HepG2 (cell line): Measurements from ENCODE around the gene MAN1C1. TPM values are rescaled to one million over a fixed set of nuclear protein-coding genes. Genes with fewer than 3 reads are reported as not detected.

Experiments used
- ATAC-seq: fragments of 200-7000 bp; cut with Tn5 transposase; 3 replicates; pipeline ENCODE4 v1.9.1; 2020; ENCODE audit warnings: mild to moderate bottlenecking, moderate library complexity
- BruUV-seq: library from RNA; stranded (reverse); fragments of 400-500 nt; replicated peaks from 2 replicates; lab custom pipeline; 2021; lab: Mats Ljungman, UMichigan
- CTCF ChIA-PET: fragments of 300-600 bp; formaldehyde crosslinking; extraction: SDS; loops from one replicate; lab custom pipeline; 2021; ENCODE audit warnings: low total read pairs, inconsistent platforms, low intra/inter-chr PET ratio; lab: Yijun Ruan, JAX
- POLR2A ChIA-PET: fragments of 350-600 bp; sonication (Branson Sonifier 250); formaldehyde crosslinking; loops from one replicate; lab custom pipeline; 2020; ENCODE audit warnings: antibody characterized with exemption, inconsistent platforms; lab: Yijun Ruan, JAX
- DNase-seq: peaks from one replicate; pipeline ENCODE4 v3.0.0-alpha.2; 2015; ENCODE audit warnings: low spot score
- FAIRE-seq: peaks from 3 replicates; lab custom pipeline; 2011; peaks lifted over from hg19 to GRCh38; lab: Jason Lieb, UNC
- H2AFZ ChIP-seq: one replicate; pipeline ENCODE4 v1.6.1; 2011; ENCODE audit warnings: low read length, inconsistent platforms
- H3K27ac ChIP-seq: fragments of 300-600 bp; 3 replicates; pipeline ENCODE4 v1.8.0; 2011; ENCODE audit warnings: mixed run types, mild to moderate bottlenecking, mixed read lengths, low read length, inconsistent platforms; ENCODE audit not compliant: insufficient read depth; ENCODE audit errors: extremely low read length
- H3K27me3 ChIP-seq, 2 experiments: fragments of 200-600 bp in 1 of 2; 2 replicates in 1 of 2; 3 replicates in 1 of 2; pipeline versions ENCODE4 v1.6.0 to v1.8.0; 2011; ENCODE audit warnings: low read length in 2 of 2, mild to moderate bottlenecking in 2 of 2, moderate library complexity in 2 of 2, inconsistent platforms in 1 of 2; ENCODE audit not compliant: insufficient read depth in 2 of 2, control insufficient read depth in 1 of 2
- H3K36me3 ChIP-seq, 2 experiments: fragments of 200-600 bp in 1 of 2; replicated peaks in 1 of 2; 2 replicates in 1 of 2; 3 replicates in 1 of 2; pipeline versions ENCODE4 v1.5.1 to v1.8.0; 2011; ENCODE audit warnings: low read length in 2 of 2, inconsistent platforms in 1 of 2; ENCODE audit not compliant: insufficient read depth in 2 of 2, control insufficient read depth in 1 of 2
- H3K4me1 ChIP-seq: 2 replicates; pipeline ENCODE4 v1.5.1; 2012; ENCODE audit warnings: low read length, inconsistent platforms; ENCODE audit not compliant: insufficient read depth
- H3K4me2 ChIP-seq: 2 replicates; pipeline ENCODE4 v1.6.0; 2011; ENCODE audit warnings: low read depth, low read length, inconsistent platforms
- H3K4me3 ChIP-seq, 3 experiments: fragments of 200-600 bp in 1 of 3; sonication (generic), shearing (Covaris generic) in 1 of 3; replicated peaks in 1 of 3; 2 replicates each; pipeline ENCODE4 v1.5.1; 2011 to 2016; ENCODE audit warnings: low read length in 3 of 3, inconsistent platforms in 2 of 3, low read depth in 2 of 3, mild to moderate bottlenecking in 2 of 3, control low read depth in 1 of 3, mixed read lengths in 1 of 3; ENCODE audit not compliant: insufficient read depth in 1 of 3
- H3K79me2 ChIP-seq: one replicate; pipeline ENCODE4 v1.6.1; 2011; ENCODE audit warnings: low read length, inconsistent platforms; ENCODE audit not compliant: insufficient read depth
- H3K9ac ChIP-seq: 2 replicates; pipeline ENCODE4 v1.6.0; 2011; ENCODE audit warnings: mild to moderate bottlenecking, low read depth, low read length, inconsistent platforms; ENCODE audit not compliant: insufficient read depth
- H3K9me3 ChIP-seq: 2 replicates; pipeline ENCODE4 v1.5.1; 2012; ENCODE audit warnings: mild to moderate bottlenecking, low read length
- H4K20me1 ChIP-seq: 2 replicates; pipeline ENCODE4 v1.6.0; 2011; ENCODE audit warnings: inconsistent platforms, mild to moderate bottlenecking, low read length, moderate library complexity; ENCODE audit not compliant: insufficient read depth
- FLYWCH1 ChIP-seq: sonication (generic); formaldehyde crosslinking; IDR thresholded peaks from 2 replicates; pipeline ENCODE4 v1.8.1; 2023; ENCODE audit warnings: mild to moderate bottlenecking, missing genetic modification reagents
- HBP1 ChIP-seq: IDR thresholded peaks from 2 replicates; pipeline ENCODE4 v1.6.1; 2016; ENCODE audit warnings: low read depth, control low read depth
- POLR2G ChIP-seq: fragments of 200-400 bp; formaldehyde crosslinking; IDR thresholded peaks from 2 replicates; pipeline ENCODE4 v1.6.1; 2018; ENCODE audit warnings: mild to moderate bottlenecking, low read depth, low read length, moderate library complexity
- REST ChIP-seq, 2 experiments: IDR thresholded peaks; 2 replicates each; pipeline ENCODE4 v1.6.1; 2011 to 2012; ENCODE audit warnings: low read length in 2 of 2, borderline replicate concordance in 1 of 2, low read depth in 1 of 2, mild to moderate bottlenecking in 1 of 2, moderate library complexity in 1 of 2
- REXO4 ChIP-seq: sonication (generic); formaldehyde crosslinking; IDR thresholded peaks from 2 replicates; pipeline ENCODE4 v1.8.0; 2022; ENCODE audit warnings: missing genetic modification reagents, mild to moderate bottlenecking, borderline replicate concordance
- SAFB2 ChIP-seq: sonication (generic); formaldehyde crosslinking; IDR thresholded peaks from 2 replicates; pipeline ENCODE4 v1.5.1; 2020; ENCODE audit warnings: missing genetic modification reagents, low read depth, mild to moderate bottlenecking, borderline replicate concordance
- ZFP90 ChIP-seq: sonication (generic); formaldehyde crosslinking; IDR thresholded peaks from 2 replicates; pipeline ENCODE4 v1.8.0; 2022; ENCODE audit warnings: missing genetic modification reagents, mild to moderate bottlenecking, inconsistent platforms, borderline replicate concordance
- ZFX ChIP-seq: sonication (generic); formaldehyde crosslinking; IDR thresholded peaks from 2 replicates; pipeline ENCODE4 v1.4.0; 2020; ENCODE audit warnings: mild to moderate bottlenecking, low read depth, missing genetic modification reagents, moderate library complexity
- ZNF235 ChIP-seq: sonication (generic); formaldehyde crosslinking; IDR thresholded peaks from 2 replicates; pipeline ENCODE4 v1.8.1; 2023; ENCODE audit warnings: mild to moderate bottlenecking, missing genetic modification reagents, borderline replicate concordance
- ZNF530 ChIP-seq: sonication (generic); formaldehyde crosslinking; IDR thresholded peaks from 2 replicates; pipeline ENCODE4 v1.5.0; 2020; ENCODE audit warnings: low read depth, mild to moderate bottlenecking, missing genetic modification reagents
- ZNF746 ChIP-seq: sonication (generic); formaldehyde crosslinking; IDR thresholded peaks from 2 replicates; pipeline ENCODE4 v1.8.0; 2022; ENCODE audit warnings: mild to moderate bottlenecking, missing genetic modification reagents
- ZNF75D ChIP-seq: sonication (generic); formaldehyde crosslinking; IDR thresholded peaks from 2 replicates; pipeline ENCODE4 v1.8.1; 2023; ENCODE audit warnings: missing genetic modification reagents, mild to moderate bottlenecking, borderline replicate concordance
- WGBS: methylation state at CpG from one replicate; pipeline ENCODE4 v1.1.6; 2017; ENCODE audit warnings: low lambda C conversion rate; 5-methylcytosine and 5-hydroxymethylcytosine counted together
- in situ Hi-C: cut with HindIII; loops from 2 replicates; pipeline ENCODE4 v1.10.0; 2017; ENCODE audit warnings: low pct_unique_long_range_greater_than_20kb; ENCODE audit not compliant: extremely low pct_ligation_motif_present
- intact Hi-C: fragments of 100-400 bp; cut with micrococcal nuclease; formaldehyde crosslinking; loops from one replicate; pipeline ENCODE4 v1.10.0; 2022; ENCODE audit not compliant: unreplicated experiment
- polyA plus RNA-seq, 8 experiments: library from polyadenylated mRNA; depleted of rRNA in 3 of 8; stranded (reverse) in 7 of 8; unstranded in 1 of 8; fragments of >200 nt; fragmentation: Illumina TruSeq in 4 of 8; extraction: Trizol in 4 of 8; gene quantifications; 2 replicates each; pipeline versions ENCODE4 v1.2.1 to v1.2.3, GENCODE V29; 2011 to 2016; ENCODE audit warnings: low read depth in 4 of 8, missing spikeins in 1 of 8, mixed read lengths in 1 of 8; ENCODE audit not compliant: insufficient read depth in 1 of 8
- total RNA-seq, 5 experiments: library from RNA; depleted of rRNA; stranded (reverse); fragments of >200 nt; fragmentation: Illumina TruSeq; extraction: Trizol; gene quantifications; 2 replicates each; pipeline ENCODE4 v1.2.3, GENCODE V29; 2016; ENCODE audit warnings: low read depth in 1 of 5
- TF ChIP-seq, protein P1 (sequence below): sonication (generic); formaldehyde crosslinking; IDR thresholded peaks from 2 replicates; pipeline ENCODE4 v1.4.0; 2020; ENCODE audit warnings: mild to moderate bottlenecking, low read depth, missing genetic modification reagents

The MAN1C1 gene
- total and polyA plus RNA-seq, 2 of the 13 experiments (the other 11 are each of a cell fraction or from before 2014, with no cell fraction given), result 0.18 to 0.49 TPM

DNA sequence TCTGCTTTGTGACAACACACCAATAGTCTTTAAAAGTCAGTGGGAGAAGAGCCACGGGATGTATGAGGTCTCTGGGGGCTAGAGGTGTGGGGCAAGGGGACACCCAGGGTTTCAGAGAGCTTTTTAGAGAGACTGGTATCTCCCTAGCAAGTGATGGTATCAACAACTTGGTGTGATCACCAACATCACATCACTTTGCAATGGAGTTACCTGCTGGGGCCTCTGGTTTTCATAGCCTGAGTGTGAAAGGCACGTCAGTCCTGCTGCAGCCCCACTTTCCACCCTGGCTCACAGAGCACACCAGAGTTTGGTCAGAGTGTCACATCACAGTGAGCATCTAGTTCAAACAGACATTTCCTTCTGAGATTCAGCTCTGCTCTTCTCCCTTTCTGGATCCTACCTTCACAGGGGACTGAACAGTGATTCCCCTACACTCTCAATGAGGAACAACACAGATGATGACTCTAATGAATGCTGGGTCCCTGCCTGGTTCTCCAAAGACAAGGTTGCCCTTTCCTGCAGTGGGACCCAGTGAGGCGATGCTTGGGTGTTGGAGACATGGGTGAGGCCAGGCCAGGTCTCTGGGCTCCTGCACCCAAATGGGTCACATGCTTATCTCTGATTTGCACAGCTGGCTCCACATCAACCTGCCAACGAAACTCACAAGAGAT, 2.0 kb upstream of the MAN1C1 start:
- CTCF ChIA-PET, result no interaction called here
- WGBS, result 30% methylated on average over 3 of the region's 4 CpGs
- FAIRE-seq, result no peak
- Histone ChIP-seq H3K36me3 (no peaks in the 10 kb centered on the region), H3K4me2 (no peak overlapping the region), H3K4me1 (peaks cover 23% of the 10 kb centered on the region), H3K27ac (no peak overlapping the region), H3K79me2 (no peaks in the 10 kb centered on the region), H3K9ac (no peak overlapping the region), H4K20me1 (no peaks in the 10 kb centered on the region), H3K4me3 (no peak overlapping the region), H3K9me3 (no peaks in the 10 kb centered on the region), H3K27me3 (peaks cover 9 to 32% of the 10 kb centered on the region in 2 experiments), H2AFZ (no peak overlapping the region)
- POLR2A ChIA-PET, result no interaction called here
- in situ Hi-C loops (loop anchor here (25.0 kb wide), 1 partner anchor 198 kb away; the partner anchor contains the start of genes MTFR1L and SELENON), intact Hi-C loops (loop anchor here (5.0 kb wide), 1 partner anchor 183 kb away; no protein-coding TSS in a partner anchor)
- ATAC-seq, result no peak
- BruUV-seq, result no TSS peak
- DNase-seq, result no peak
- TF ChIP-seq POLR2G, result no peak
- TF ChIP-seq REST (IDR thresholded peaks at IDR 0.05; ENCODE audit: borderline replicate concordance in 1 of 2, low read depth in 1 of 2, low read length in 2 of 2), result no peak
- no peak for TF ChIP-seq HBP1 (CRISPR knock-in tag)
- no peak for TF ChIP-seq ZFP90 (CRISPR knock-in tag)
- TF ChIP-seq ZNF530, result no peak
- TF ChIP-seq ZNF75D, result no peak
- TF ChIP-seq, protein P1, sequence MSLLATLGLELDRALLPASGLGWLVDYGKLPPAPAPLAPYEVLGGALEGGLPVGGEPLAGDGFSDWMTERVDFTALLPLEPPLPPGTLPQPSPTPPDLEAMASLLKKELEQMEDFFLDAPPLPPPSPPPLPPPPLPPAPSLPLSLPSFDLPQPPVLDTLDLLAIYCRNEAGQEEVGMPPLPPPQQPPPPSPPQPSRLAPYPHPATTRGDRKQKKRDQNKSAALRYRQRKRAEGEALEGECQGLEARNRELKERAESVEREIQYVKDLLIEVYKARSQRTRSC (CRISPR knock-in tag), result no peak
- TF ChIP-seq FLYWCH1, result no peak
- no peak for TF ChIP-seq ZNF235 (CRISPR knock-in tag)
- no peak for TF ChIP-seq SAFB2
- no peak for TF ChIP-seq REXO4 (CRISPR knock-in tag)
- TF ChIP-seq ZFX (CRISPR knock-in tag), result no peak
- TF ChIP-seq ZNF746, result no peak
